ENCODE data around the gene GNB1L. TPM values are rescaled to one million over a fixed set of nuclear protein-coding genes. Genes with fewer than 3 reads are reported as not detected.

The GNB1L gene
- polyA plus RNA-seq, 4 donors = 2.8 to 6.6 (median 5.3) TPM

DNA sequence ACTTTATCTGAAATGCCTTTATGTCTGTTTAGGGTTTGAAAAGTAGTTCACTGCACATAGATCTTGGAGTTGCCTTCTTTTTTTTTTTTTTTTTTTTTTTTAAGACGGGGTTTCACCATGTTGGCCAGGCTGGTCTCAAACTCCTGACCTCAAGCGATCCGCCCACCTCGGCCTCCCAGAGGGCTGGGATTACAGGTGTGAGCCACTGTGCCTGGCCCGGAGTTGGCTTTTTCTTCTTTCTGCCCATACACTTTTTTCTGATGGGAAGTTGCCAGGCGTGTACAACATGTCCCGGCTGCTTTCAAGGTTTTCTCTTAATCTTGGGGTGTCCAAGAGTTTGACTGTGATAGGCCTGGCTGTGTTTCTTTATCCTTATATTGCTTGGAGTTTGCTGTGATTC, 12.9 kb upstream of the GNB1L start:
- no peak for DNase-seq (ENCODE audit: low read depth in 4 of 4, low spot score in 2 of 4)

DNA sequence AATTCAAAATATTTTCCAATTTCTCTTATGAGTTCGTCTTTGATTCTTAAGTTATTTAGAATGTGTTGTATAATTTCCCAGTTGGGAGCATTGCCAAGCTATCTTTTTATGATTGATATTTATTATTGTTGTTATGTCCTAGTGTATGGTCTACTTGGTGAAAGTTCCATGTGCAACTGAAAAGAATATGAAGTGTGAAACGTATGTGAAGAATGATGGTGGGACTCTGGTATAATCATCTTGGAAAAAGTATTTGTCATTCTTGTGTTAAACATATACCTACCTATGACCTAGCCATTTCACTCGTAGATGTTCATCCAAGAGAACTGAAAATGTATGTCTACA, 12.0 kb upstream of the GNB1L start:
- DNase-seq (ENCODE audit: low read depth in 4 of 4, low spot score in 2 of 4) = no peak

- no peak for DNase-seq (ENCODE audit: low read depth in 4 of 4, low spot score in 2 of 4)
Observed at GRCh38 chr22:19865141-19865829, 10.6 kb upstream of the GNB1L start.

GRCh38 chr22:19864538-19865106, 9.9 kb upstream of the GNB1L start:
- DNase-seq (ENCODE audit: low read depth in 4 of 4, low spot score in 2 of 4) = no peak

DNA sequence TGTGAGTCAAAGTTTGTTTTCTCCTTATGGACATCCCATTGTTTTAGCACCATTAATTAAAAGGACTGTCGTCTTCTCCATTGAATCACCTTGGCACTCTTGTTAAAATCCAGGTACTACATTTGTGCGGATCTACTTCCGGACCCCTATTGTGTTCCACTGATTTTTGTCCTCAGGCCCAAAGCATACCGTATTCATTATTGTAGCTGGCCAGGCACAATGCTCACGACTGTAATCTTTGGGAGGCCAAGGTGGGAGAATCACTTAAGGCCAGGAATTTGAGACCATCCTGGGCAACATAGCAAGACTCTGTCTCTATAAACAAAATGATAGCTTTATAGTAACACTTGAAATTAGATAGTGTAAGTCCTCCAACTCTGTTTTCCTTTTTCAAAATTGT, 8.9 kb upstream of the GNB1L start:
- no peak for DNase-seq (ENCODE audit: low read depth in 4 of 4, low spot score in 2 of 4)

GRCh38 chr22:19862619-19863246, 8.1 kb upstream of the GNB1L start:
- DNase-seq (ENCODE audit: low read depth in 4 of 4, low spot score in 2 of 4) = no peak

GRCh38 chr22:19859861-19860510, 5.3 kb upstream of the GNB1L start:
- DNase-seq (ENCODE audit: low read depth in 4 of 4, low spot score in 2 of 4) = no peak

DNA sequence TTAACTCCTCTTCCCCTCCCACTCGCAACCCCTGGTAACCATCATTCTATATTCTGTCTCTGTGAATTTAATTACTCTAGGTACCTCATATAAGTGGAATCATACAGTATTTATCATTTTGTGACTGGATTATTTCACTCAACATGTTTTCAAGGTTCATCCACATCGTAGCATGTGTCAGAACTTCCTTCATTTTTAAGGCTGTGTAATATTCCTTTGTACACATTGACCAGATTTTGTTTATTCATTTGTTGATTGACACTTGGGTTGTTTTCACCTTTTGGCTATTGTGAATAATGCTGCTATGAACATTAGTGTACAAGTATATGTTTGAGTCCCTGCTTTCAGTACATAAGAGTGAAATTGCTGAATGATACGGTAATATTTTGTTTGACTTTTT, 2.7 kb upstream of the GNB1L start:
- no peak for DNase-seq (ENCODE audit: low read depth in 4 of 4, low spot score in 2 of 4)

- DNase-seq (ENCODE audit: low read depth in 4 of 4, low spot score in 2 of 4) = peak in 2 of 4 donors; percentile 44 to 49
Observed at GRCh38 chr22:19855504-19856409, 1.1 kb upstream of the GNB1L start.

DNA sequence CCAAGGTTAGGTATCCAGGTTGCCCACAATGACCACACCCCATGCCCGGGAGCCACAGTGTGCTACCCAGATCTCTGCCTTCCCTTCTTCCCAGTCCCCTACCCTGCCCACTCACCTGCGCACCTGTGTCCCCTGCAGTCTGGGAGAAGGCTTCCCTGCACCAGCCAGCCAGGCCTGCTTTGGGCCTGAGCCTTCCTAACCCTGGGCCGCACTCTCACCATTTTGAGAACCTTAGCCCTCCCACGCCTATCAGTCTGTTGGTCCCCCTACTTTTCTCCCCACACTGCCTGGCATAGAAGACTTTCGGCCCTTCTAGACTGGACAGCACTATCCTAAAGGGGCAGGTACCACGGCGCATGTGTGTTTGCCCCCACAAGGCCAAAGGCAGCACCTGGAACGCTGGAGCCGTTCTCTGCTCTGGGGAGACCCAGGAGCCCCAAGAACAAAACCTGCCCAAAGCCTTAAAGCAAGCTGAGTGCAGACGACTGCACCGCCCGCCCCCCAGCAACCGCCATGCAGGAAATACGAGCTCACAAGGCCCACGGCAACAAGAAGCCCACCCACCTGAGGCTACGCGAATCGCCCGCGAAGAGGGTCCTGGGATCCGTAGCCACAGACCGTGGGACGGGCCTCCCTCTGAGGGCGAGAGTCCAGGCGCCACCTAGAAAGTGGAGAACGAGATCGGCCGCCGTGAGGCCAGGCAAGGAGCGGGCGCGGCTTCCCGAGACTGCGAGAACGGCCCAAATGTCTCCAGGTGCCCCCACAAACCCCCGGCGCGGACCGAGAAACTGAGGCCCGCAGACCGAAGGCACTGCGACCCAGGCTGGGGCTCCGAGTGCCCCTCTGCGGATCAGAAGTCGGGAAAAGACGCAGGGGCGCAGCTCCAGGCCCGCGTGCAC, 546 bp downstream of the GNB1L start:
- DNase-seq (ENCODE audit: low read depth in 4 of 4, low spot score in 2 of 4) = no peak

DNA sequence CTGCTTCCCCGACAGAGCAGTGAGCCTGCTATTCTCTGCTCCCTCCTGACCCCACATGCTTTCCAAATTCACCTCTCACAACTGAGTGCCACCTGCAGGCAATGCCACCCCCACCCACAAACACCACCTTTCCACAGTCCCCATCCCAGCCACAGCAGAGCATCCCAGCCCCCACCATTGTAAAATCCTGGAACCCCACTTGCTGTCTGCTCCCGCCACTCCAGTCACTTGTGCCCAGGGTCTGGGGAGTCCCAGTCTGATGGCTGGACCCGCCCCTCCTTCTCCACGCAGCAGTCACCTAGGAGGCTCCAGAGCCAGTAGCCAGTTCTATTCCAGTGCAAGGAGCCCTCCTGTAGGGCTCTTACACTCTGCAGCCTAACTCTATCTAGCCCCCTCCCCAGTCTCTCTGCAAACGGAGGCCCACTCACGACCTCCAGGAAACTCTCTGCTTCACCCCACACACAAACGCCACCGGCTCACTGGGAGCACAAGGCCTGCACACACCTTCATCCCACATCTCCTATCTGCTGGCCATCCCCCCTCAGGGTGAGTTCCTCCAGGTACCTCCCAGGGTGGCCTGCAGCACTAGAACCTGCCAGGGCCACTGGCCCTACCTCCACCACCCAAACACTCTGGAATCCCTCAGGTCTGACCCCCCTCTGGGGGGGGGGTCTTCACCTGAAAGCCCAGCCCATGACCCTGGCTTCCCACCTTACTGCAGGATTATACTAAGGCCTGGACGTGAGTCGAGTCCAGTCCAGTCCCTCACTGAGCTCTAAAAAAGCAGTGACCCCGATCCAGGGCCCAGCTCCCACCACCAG, 1.4 kb downstream of the GNB1L start:
- no peak for DNase-seq (ENCODE audit: low read depth in 4 of 4, low spot score in 2 of 4)

- no peak for DNase-seq (ENCODE audit: low read depth in 4 of 4, low spot score in 2 of 4)
Observed at GRCh38 chr22:19852177-19852781, 2.4 kb downstream of the GNB1L start.

DNA sequence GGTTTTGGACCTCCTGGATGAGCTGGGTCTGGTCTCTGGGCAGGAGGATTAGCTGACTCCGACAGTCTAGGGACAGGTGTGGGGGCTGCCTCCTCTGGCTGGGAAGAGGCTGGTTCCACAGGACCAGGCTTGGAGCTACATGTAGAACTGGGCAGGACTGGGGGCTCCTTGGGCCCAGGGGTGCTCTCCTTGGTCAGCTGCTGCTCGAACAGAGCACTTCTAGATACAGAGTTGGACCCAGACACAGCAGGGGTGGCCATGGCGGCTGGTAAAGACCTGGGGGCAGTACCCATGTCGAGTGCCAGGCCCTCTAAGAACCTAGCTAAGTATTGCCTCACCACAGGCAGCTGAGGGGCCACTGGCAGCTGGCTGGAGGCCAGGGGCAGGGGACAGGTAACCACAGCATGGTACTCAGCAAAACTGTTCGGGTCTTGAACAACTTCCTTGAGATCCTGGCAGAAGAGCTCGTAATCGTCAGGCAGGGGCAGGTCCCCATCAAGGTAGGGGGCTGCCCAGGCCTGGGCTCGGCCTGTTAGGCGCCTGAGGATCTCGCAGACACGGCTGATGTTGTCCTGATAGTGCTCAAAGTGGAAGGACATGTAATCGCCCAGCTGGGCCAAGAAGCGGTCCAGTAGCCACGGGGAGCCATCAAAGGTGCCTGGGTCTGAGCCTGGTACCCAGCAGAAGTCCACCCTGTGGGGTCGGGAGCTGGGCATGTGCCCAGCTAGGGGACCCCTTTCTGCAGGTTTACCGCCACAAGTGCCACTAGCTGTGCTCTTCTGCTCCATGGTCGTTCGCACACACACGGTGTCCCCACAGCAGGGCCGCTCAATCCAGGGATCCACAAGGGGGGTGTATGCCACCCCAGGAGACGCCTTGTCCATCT, 3.1 kb downstream of the GNB1L start:
- no peak for DNase-seq (ENCODE audit: low read depth in 4 of 4, low spot score in 2 of 4)

DNA sequence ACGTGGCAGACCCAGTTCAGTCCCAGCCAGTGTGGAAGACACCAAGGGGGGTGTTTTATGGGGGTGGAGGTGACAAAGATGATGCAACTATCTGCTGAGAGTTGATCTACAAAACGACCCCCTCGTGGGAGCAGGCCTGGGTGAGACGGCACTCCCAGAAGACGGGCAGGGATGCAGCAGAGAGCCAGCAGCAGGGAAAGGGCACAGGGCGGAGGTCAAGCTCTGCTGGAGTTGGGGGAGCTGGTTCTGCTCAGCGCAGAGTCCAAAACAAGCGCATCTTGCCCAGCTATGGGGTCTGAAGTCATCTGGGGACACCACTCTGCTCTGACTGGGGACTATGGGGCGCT, 3.9 kb downstream of the GNB1L start:
- DNase-seq (ENCODE audit: low read depth in 4 of 4, low spot score in 2 of 4) = no peak

- peak in 1 of 4 donors; percentile 34 for DNase-seq (ENCODE audit: low read depth in 4 of 4, low spot score in 2 of 4)
Observed at GRCh38 chr22:19849835-19850762, 4.6 kb downstream of the GNB1L start.
